HEK293 (cell line): ENCODE results near the gene ANXA1.

ENCODE experiments used
- CTCF ChIA-PET: fragments of 350-600 bp; formaldehyde crosslinking; extraction: SDS; loops from one replicate; lab custom pipeline; 2021; ENCODE audit warnings: antibody characterized with exemption; lab: Yijun Ruan, JAX
- POLR2A ChIA-PET: fragments of 300-600 bp; formaldehyde crosslinking; extraction: SDS; loops from one replicate; lab custom pipeline; 2020; ENCODE audit warnings: antibody characterized with exemption, inconsistent platforms; lab: Yijun Ruan, JAX
- H3K27ac ChIP-seq: fragments of 200-500 bp; sonication (Bioruptor generic); 2 replicates; pipeline ENCODE4 v1.5.1; 2014; ENCODE audit warnings: low read depth, low read length, control low read depth, inconsistent platforms; ENCODE audit errors: extremely low read depth
- H3K36me3 ChIP-seq, 2 experiments: fragments of 200-500 bp in 1 of 2; sonication (Bioruptor generic) in 1 of 2; 1 replicate in 1 of 2; 2 replicates in 1 of 2; pipeline ENCODE4 v1.5.1; 2014 to 2017; ENCODE audit warnings: inconsistent platforms in 2 of 2, low read length in 2 of 2; ENCODE audit not compliant: control insufficient read depth in 2 of 2, insufficient read depth in 1 of 2
- H3K4me1 ChIP-seq: fragments of 200-500 bp; sonication (Bioruptor generic); 2 replicates; pipeline ENCODE4 v1.5.1; 2014; ENCODE audit warnings: mild to moderate bottlenecking, low read length, inconsistent platforms; ENCODE audit not compliant: control insufficient read depth, insufficient read depth
- H3K4me3 ChIP-seq: 2 replicates; pipeline ENCODE4 v1.5.1; 2011; ENCODE audit warnings: low read depth, mild to moderate bottlenecking, control low read depth, low read length, moderate library complexity
- H3K9me3 ChIP-seq: fragments of 200-500 bp; sonication (Bioruptor generic); 2 replicates; pipeline ENCODE4 v1.5.1; 2014; ENCODE audit warnings: low read depth, low read length, inconsistent platforms; ENCODE audit not compliant: control insufficient read depth, insufficient read depth
- BCL11A ChIP-seq: fragments of 450-650 bp; formaldehyde crosslinking; IDR thresholded peaks from 2 replicates; pipeline ENCODE4 v1.5.1; 2016; ENCODE audit warnings: low read depth, missing biosample characterization, missing genetic modification characterization
- MYNN ChIP-seq: fragments of 450-650 bp; formaldehyde crosslinking; IDR thresholded peaks from 2 replicates; pipeline ENCODE4 v1.5.1; 2016; ENCODE audit warnings: missing biosample characterization, missing genetic modification characterization, borderline replicate concordance
- SETDB1 ChIP-seq: IDR thresholded peaks from one replicate; pipeline ENCODE4 v1.6.1; 2017; ENCODE audit warnings: mild to moderate bottlenecking, low read length, moderate library complexity, mixed read lengths; ENCODE audit not compliant: insufficient read length
- TCF7L2 ChIP-seq: IDR thresholded peaks from 2 replicates; pipeline ENCODE4 v1.6.1; 2011; ENCODE audit warnings: low read depth, mild to moderate bottlenecking, inconsistent platforms, low read length, moderate library complexity, borderline replicate concordance
- ZIC2 ChIP-seq: fragments of 450-650 bp; formaldehyde crosslinking; IDR thresholded peaks from 2 replicates; pipeline ENCODE4 v1.5.1; 2016; ENCODE audit warnings: missing biosample characterization, missing genetic modification characterization
- ZNF121 ChIP-seq: fragments of 450-650 bp; formaldehyde crosslinking; IDR thresholded peaks from 2 replicates; pipeline ENCODE4 v1.5.1; 2016; ENCODE audit warnings: missing biosample characterization, missing genetic modification characterization
- ZNF146 ChIP-seq: fragments of 450-650 bp; formaldehyde crosslinking; IDR thresholded peaks from 2 replicates; pipeline ENCODE4 v1.5.1; 2016; ENCODE audit warnings: missing biosample characterization, missing genetic modification characterization
- ZNF16 ChIP-seq: fragments of 450-650 bp; formaldehyde crosslinking; IDR thresholded peaks from 2 replicates; pipeline ENCODE4 v1.5.1; 2016; ENCODE audit warnings: low read depth, missing biosample characterization, missing genetic modification characterization
- ZNF174 ChIP-seq: fragments of 450-650 bp; formaldehyde crosslinking; IDR thresholded peaks from 2 replicates; pipeline ENCODE4 v1.5.0; 2017; ENCODE audit warnings: missing biosample characterization, mild to moderate bottlenecking, missing genetic modification characterization
- ZNF24 ChIP-seq: fragments of 450-650 bp; formaldehyde crosslinking; IDR thresholded peaks from 2 replicates; pipeline ENCODE4 v1.5.1; 2016; ENCODE audit warnings: missing biosample characterization, missing genetic modification characterization
- ZNF501 ChIP-seq: fragments of 450-650 bp; formaldehyde crosslinking; IDR thresholded peaks from 2 replicates; pipeline ENCODE4 v1.5.1; 2016; ENCODE audit warnings: missing biosample characterization, missing genetic modification characterization
- ZNF530 ChIP-seq: fragments of 450-650 bp; formaldehyde crosslinking; IDR thresholded peaks from 2 replicates; pipeline ENCODE4 v1.5.1; 2016; ENCODE audit warnings: low read depth, missing biosample characterization, missing genetic modification characterization
- ZNF548 ChIP-seq: fragments of 450-650 bp; formaldehyde crosslinking; IDR thresholded peaks from 2 replicates; pipeline ENCODE4 v1.5.1; 2016; ENCODE audit warnings: missing biosample characterization, missing genetic modification characterization
- ZNF560 ChIP-seq: fragments of 450-650 bp; formaldehyde crosslinking; IDR thresholded peaks from 2 replicates; pipeline ENCODE4 v1.5.1; 2017; ENCODE audit warnings: missing biosample characterization, missing genetic modification characterization, borderline replicate concordance
- ZNF654 ChIP-seq: fragments of 450-650 bp; formaldehyde crosslinking; IDR thresholded peaks from 2 replicates; pipeline ENCODE4 v1.5.1; 2016; ENCODE audit warnings: low read depth, missing biosample characterization, missing genetic modification characterization
- ZNF664 ChIP-seq: fragments of 450-650 bp; formaldehyde crosslinking; IDR thresholded peaks from 2 replicates; pipeline ENCODE4 v1.5.1; 2016; ENCODE audit warnings: missing biosample characterization, missing genetic modification characterization
- ZNF747 ChIP-seq: fragments of 450-650 bp; formaldehyde crosslinking; IDR thresholded peaks from 2 replicates; pipeline ENCODE4 v1.5.1; 2016; ENCODE audit warnings: missing biosample characterization, missing genetic modification characterization
- TF ChIP-seq, protein P1 (sequence below): fragments of 450-650 bp; formaldehyde crosslinking; IDR thresholded peaks from 2 replicates; pipeline ENCODE4 v1.5.1; 2016; ENCODE audit warnings: missing biosample characterization, missing genetic modification characterization
- TF ChIP-seq, protein P2 (sequence below): fragments of 450-650 bp; formaldehyde crosslinking; IDR thresholded peaks from 2 replicates; pipeline ENCODE4 v1.5.1; 2016; ENCODE audit warnings: missing biosample characterization, missing genetic modification characterization
- TF ChIP-seq, protein P3 (sequence below): fragments of 450-650 bp; formaldehyde crosslinking; IDR thresholded peaks from 2 replicates; pipeline ENCODE4 v1.5.1; 2017; ENCODE audit warnings: missing biosample characterization, missing genetic modification characterization

The ANXA1 gene

DNA sequence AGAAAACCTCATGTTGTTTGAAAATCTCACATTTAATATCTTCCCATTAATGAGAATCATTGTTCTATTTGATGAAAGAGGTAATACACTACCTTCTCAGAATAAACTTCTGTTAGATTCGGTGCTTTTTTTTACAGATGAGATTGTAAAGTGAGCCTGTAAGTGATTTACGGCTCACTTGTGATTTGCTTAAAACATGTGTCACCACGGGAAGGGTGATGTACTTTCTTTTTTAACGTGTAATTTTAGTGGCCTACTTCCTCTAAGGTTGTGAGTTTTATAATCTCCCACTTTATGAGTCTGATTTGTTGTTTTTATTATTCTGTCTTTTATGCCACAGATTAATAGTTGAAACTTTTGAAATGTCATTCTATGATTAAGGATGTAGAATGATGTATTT, 15.9 kb downstream of the ANXA1 start:
- CTCF ChIA-PET, result interaction anchor here (1.0 kb wide), 1 partner anchor 9 kb away, joined by 5 read pairs; no protein-coding TSS in a partner anchor
- TF ChIP-seq ZNF501 (tag by site-specific recombination) (no peak), ZNF530 (tag by site-specific recombination) (no peak), ZNF654 (tag by site-specific recombination) (no peak), ZNF560 (no peak), SETDB1 (no peak), ZNF548 (tag by site-specific recombination) (no peak), ZNF16 (no peak), ZNF747 (tag by site-specific recombination) (no peak), ZNF664 (tag by site-specific recombination) (no peak), ZNF174 (no peak), ZNF24 (tag by site-specific recombination) (no peak), TCF7L2 (no peak), ZIC2 (tag by site-specific recombination) (no peak), BCL11A (no peak), ZNF146 (tag by site-specific recombination) (no peak)
- TF ChIP-seq, protein P1, sequence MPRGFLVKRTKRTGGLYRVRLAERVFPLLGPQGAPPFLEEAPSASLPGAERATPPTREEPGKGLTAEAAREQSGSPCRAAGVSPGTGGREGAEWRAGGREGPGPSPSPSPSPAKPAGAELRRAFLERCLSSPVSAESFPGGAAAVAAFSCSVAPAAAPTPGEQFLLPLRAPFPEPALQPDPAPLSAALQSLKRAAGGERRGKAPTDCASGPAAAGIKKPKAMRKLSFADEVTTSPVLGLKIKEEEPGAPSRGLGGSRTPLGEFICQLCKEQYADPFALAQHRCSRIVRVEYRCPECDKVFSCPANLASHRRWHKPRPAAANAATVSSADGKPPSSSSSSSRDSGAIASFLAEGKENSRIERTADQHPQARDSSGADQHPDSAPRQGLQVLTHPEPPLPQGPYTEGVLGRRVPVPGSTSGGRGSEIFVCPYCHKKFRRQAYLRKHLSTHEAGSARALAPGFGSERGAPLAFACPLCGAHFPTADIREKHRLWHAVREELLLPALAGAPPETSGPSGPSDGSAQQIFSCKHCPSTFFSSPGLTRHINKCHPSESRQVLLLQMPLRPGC, result no peak
- TF ChIP-seq, protein P2, sequence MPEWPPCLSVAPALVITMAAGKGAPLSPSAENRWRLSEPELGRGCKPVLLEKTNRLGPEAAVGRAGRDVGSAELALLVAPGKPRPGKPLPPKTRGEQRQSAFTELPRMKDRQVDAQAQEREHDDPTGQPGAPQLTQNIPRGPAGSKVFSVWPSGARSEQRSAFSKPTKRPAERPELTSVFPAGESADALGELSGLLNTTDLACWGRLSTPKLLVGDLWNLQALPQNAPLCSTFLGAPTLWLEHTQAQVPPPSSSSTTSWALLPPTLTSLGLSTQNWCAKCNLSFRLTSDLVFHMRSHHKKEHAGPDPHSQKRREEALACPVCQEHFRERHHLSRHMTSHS (tag by site-specific recombination), result no peak
- TF ChIP-seq, protein P3, sequence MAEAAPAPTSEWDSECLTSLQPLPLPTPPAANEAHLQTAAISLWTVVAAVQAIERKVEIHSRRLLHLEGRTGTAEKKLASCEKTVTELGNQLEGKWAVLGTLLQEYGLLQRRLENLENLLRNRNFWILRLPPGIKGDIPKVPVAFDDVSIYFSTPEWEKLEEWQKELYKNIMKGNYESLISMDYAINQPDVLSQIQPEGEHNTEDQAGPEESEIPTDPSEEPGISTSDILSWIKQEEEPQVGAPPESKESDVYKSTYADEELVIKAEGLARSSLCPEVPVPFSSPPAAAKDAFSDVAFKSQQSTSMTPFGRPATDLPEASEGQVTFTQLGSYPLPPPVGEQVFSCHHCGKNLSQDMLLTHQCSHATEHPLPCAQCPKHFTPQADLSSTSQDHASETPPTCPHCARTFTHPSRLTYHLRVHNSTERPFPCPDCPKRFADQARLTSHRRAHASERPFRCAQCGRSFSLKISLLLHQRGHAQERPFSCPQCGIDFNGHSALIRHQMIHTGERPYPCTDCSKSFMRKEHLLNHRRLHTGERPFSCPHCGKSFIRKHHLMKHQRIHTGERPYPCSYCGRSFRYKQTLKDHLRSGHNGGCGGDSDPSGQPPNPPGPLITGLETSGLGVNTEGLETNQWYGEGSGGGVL, result no peak
- Histone ChIP-seq H3K9me3 (no peaks in the 10 kb centered on the region), H3K4me1 (no peaks in the 10 kb centered on the region), H3K27ac (no peak overlapping the region), H3K36me3 (peaks cover 0 to 54% of the 10 kb centered on the region in 2 experiments; a peak in 1 of 3 replicates), H3K4me3 (no peak overlapping the region)
- POLR2A ChIA-PET, result no interaction called here

DNA sequence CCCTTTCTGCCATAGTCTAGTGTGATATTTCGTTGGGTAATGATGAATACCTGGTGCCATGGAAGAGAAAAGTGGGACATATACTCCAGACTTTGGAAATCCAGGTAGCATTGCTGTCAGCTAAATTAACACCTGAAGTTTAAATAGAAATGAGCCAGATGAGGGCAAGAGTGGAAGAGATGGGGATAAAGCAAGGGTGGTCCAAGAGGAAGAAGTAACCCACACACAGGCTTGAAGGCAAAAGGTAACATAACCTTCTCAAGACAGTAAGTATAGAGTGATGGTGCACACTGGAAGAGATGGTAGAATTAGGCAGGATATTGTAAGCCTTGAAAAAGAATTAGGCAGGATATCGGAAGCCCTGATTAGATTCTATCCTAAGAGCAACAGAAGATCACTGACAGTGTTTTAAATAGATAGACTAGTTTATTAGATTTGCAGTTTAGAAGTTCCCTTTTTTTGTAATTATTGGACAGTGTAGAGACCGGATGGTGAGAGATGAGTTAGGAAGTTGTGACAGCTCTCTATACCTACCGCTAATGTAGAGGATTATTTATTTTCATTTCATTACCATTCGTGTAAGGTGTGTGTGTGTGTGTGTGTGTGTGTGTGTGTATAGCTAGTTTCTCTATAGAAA, 16.8 kb downstream of the ANXA1 start:
- POLR2A ChIA-PET, result no interaction called here
- H3K9me3 ChIP-seq, result no peaks in the 10 kb centered on the region
- CTCF ChIA-PET, result no interaction called here

More for the DNA sequence above, 16.8 kb downstream of the ANXA1 start:
- H3K36me3 ChIP-seq, result peaks cover 0 to 46% of the 10 kb centered on the region in 2 experiments; a peak in 1 of 3 replicates
- H3K4me3 ChIP-seq, result no peak overlapping the region
- no peak overlapping the region for H3K27ac ChIP-seq
- no peak for TF ChIP-seq MYNN
- no peak for TF ChIP-seq ZNF121
- H3K4me1 ChIP-seq, result no peaks in the 10 kb centered on the region
